Naive thymus-derived CD8-positive, alpha-beta T cell (primary cell): ENCODE data around the gene HOMER2. TPM values are rescaled to one million over a fixed set of nuclear protein-coding genes. Genes with fewer than 3 reads are reported as not detected.

Experiments used
- ATAC-seq, 2 donors: fragments of 150-1000 bp; cut with Tn5 transposase in 1 of 2; sonication (Bioruptor Pico), chemical (Tn5 transposase) in 1 of 2; 1 replicate in 1 of 2; 2 replicates in 1 of 2; pipeline ENCODE4 v1.10.0; 2021; ENCODE audit warnings: mild to moderate bottlenecking in 2 of 2, moderate library complexity in 2 of 2
- POLR2A ChIA-PET: fragments of 350-600 bp; sonication (Branson Sonifier 250); formaldehyde crosslinking; loops from one replicate; lab custom pipeline; 2021; ENCODE audit warnings: antibody characterized with exemption; lab: Charles Lee
- DNase-seq, 10 donors: peaks; one replicate each; pipeline versions ENCODE4 v3.0.0 to v3.0.0-alpha.2; 2020 to 2022
- H3K27ac Mint-ChIP-seq, 10 donors: one replicate each; pipeline ENCODE4 v1.8.0; 2020 to 2022; ENCODE audit warnings: mild to moderate bottlenecking in 10 of 10, mixed read lengths in 10 of 10, moderate library complexity in 4 of 10, inconsistent platforms in 1 of 10
- H3K27me3 Mint-ChIP-seq, 5 donors: one replicate each; pipeline ENCODE4 v1.8.0; 2021 to 2022; ENCODE audit warnings: mixed read lengths in 5 of 5
- H3K36me3 Mint-ChIP-seq, 3 donors: one replicate each; pipeline ENCODE4 v1.8.0; 2020 to 2022; ENCODE audit warnings: mixed read lengths in 3 of 3, mild to moderate bottlenecking in 2 of 3, inconsistent platforms in 1 of 3
- H3K4me1 Mint-ChIP-seq, 4 donors: one replicate each; pipeline ENCODE4 v1.8.0; 2021 to 2022; ENCODE audit warnings: mixed read lengths in 4 of 4
- H3K4me3 Mint-ChIP-seq, 10 donors: one replicate each; pipeline ENCODE4 v1.8.0; 2020 to 2022; ENCODE audit warnings: mild to moderate bottlenecking in 10 of 10, mixed read lengths in 10 of 10, moderate library complexity in 6 of 10, inconsistent platforms in 1 of 10
- H3K9me3 Mint-ChIP-seq, 9 donors: one replicate each; pipeline ENCODE4 v1.8.0; 2020 to 2022; ENCODE audit warnings: mixed read lengths in 9 of 9, mild to moderate bottlenecking in 3 of 9, inconsistent platforms in 1 of 9, moderate library complexity in 1 of 9
- polyA plus RNA-seq, 3 donors: library from polyadenylated mRNA; unstranded; fragments of 300-500 nt; fragmentation: Illumina TruSeq; gene quantifications; one replicate each; pipeline ENCODE4 v1.2.3, GENCODE V29; 2021
- total RNA-seq, 8 experiments: library from RNA in 2 of 8; stranded (reverse) in 2 of 8; gene quantifications; one replicate each; pipeline ENCODE4 v1.2.3 and lab custom pipeline; 2021 to 2026

Gene HOMER2
- total and polyA plus RNA-seq, 5 experiments from 2014 or later = 0.23 to 6.2 (median 3.1) TPM

GRCh38 chr15:82862886-82863285 is 89.6 kb downstream of the HOMER2 start:
- ATAC-seq (no peak), DNase-seq (no peak)
- Mint-ChIP-seq H3K27me3 (no peaks in the 10 kb centered on the region), H3K4me3 (no peak overlapping the region), H3K27ac (peak overlapping the region in 1 of 10 donors; percentile 9), H3K4me1 (peaks cover 0 to 6% (median under 1%) of the 10 kb centered on the region in 4 donors), H3K9me3 (no peaks in the 10 kb centered on the region), H3K36me3 (peaks cover 0 to 2% (median 0%) of the 10 kb centered on the region in 3 donors)
- POLR2A ChIA-PET = no interaction called here

- DNase-seq (no peak), ATAC-seq (no peak)
- POLR2A ChIA-PET = no interaction called here
- Mint-ChIP-seq H3K36me3 (peaks cover 0 to 2% (median 0%) of the 10 kb centered on the region in 3 donors), H3K9me3 (no peaks in the 10 kb centered on the region), H3K27me3 (no peaks in the 10 kb centered on the region), H3K4me1 (peaks cover 2 to 8% (median 5%) of the 10 kb centered on the region in 4 donors), H3K4me3 (no peak overlapping the region), H3K27ac (no peak overlapping the region)
These were observed 93.6 kb downstream of the HOMER2 start for GRCh38 chr15:82858932-82859331.

GRCh38 chr15:82856397-82857170 is 95.9 kb downstream of the HOMER2 start:
- DNase-seq (no peak), ATAC-seq (no peak)
- no peaks in the 10 kb centered on the region for H3K9me3 Mint-ChIP-seq
- H3K27ac Mint-ChIP-seq = peak overlapping the region in 1 of 10 donors; percentile 38
- H3K4me3 Mint-ChIP-seq = no peak overlapping the region
- peaks cover 2 to 22% (median 18%) of the 10 kb centered on the region in 4 donors for H3K4me1 Mint-ChIP-seq
- peaks cover 0 to 2% (median 0%) of the 10 kb centered on the region in 5 donors for H3K27me3 Mint-ChIP-seq
- H3K36me3 Mint-ChIP-seq = peaks cover 0 to 2% (median 0%) of the 10 kb centered on the region in 3 donors
- POLR2A ChIA-PET = no interaction called here

DNA sequence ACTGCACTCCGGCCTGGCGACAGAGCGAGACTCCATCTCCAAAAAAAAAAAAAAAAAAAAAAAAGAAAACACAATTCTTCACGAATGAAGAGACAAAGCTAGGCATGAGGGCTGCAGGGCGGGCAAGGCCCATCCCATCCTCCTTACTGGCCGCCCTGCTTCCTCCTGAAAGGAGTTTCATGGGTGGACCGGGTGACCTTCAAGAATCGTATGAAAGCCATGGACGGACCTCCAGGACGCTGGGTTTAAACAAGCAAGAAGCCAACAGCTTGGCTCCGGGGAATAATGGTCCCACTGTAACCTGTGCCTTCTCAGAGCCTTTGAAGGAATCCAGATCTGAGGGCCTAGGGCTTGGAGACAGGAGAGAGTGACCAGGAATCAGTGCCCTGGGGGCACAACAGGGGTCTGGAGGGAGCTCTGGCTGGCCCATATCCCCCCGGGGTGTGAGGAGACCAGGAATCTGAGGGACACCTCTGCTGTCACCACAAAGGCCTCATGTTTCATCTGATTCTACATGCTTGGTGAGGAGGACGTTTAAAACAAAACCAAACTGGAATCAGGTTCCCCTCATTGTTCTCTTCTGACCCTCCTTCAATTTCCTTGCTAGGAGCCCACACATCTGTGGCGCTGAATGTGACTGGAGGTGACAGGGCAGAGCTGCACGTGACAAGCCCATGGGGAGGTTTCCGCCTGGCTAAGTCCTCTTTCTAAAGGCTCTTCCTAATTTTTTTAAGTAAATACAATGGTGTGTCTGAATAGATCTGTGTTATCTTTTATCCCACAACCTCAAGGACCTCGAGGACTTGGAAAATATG is 97.0 kb downstream of the HOMER2 start:
- Mint-ChIP-seq H3K4me1 (peaks cover 2 to 22% (median 15%) of the 10 kb centered on the region in 4 donors), H3K4me3 (peak overlapping the region in 2 of 10 donors; percentile 13 to 55), H3K27ac (peak overlapping the region in 3 of 10 donors; percentile 19 to 38 (median 27)), H3K36me3 (peaks cover 0 to 2% (median under 1%) of the 10 kb centered on the region in 3 donors), H3K9me3 (no peaks in the 10 kb centered on the region), H3K27me3 (peaks cover 0 to 2% (median 0%) of the 10 kb centered on the region in 5 donors)
- ATAC-seq (no peak), DNase-seq (no peak)
- POLR2A ChIA-PET = interaction anchor here (0.6 kb wide), 1 partner anchor 1941 kb away, joined by 3 read pairs; no protein-coding TSS in a partner anchor

DNA sequence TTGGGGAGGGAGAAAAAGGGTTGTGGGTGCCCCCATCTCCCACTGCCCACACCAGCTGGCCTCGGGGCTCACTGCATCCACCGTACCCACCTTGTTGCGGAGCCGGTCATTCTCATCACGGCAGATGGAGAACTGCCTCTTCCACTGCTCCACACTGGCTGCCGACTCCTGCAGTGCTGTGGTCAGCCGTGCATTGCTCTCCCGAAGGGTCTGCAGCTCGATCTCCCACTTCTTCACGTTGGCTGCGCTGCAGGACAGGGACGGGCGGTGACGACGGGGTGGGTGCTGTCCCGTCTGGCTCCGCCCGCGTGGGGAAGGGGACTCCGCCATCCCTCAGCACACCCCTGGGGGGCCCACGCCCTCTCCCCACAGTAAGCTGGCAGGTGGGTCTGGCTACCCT is 98.0 kb downstream of the HOMER2 start:
- H3K4me1 Mint-ChIP-seq = peaks cover 4 to 27% (median 17%) of the 10 kb centered on the region in 4 donors
- POLR2A ChIA-PET = no interaction called here

GRCh38 chr15:82852941-82853561 is 99.5 kb downstream of the HOMER2 start:
- POLR2A ChIA-PET = no interaction called here
- H3K27ac Mint-ChIP-seq = peak overlapping the region in 4 of 10 donors; percentile 21 to 72 (median 37)
- no peaks in the 10 kb centered on the region for H3K9me3 Mint-ChIP-seq
- peaks cover 0 to 2% (median 0%) of the 10 kb centered on the region in 5 donors for H3K27me3 Mint-ChIP-seq
- H3K36me3 Mint-ChIP-seq = peaks cover 0 to 2% (median 0%) of the 10 kb centered on the region in 3 donors
- peak in 5 of 10 donors; percentile 11 to 39 (median 23) for DNase-seq
- ATAC-seq = peak; percentile 46 to 60
- peak overlapping the region in 9 of 10 donors; percentile 6 to 81 (median 55) for H3K4me3 Mint-ChIP-seq
- H3K4me1 Mint-ChIP-seq = peaks cover 2 to 32% (median 18%) of the 10 kb centered on the region in 4 donors

More for the DNA sequence above, 98.0 kb downstream of the HOMER2 start:
- ATAC-seq (no peak), DNase-seq (no peak)
- H3K9me3 Mint-ChIP-seq = no peaks in the 10 kb centered on the region
- peaks cover 0 to 2% (median 0%) of the 10 kb centered on the region in 5 donors for H3K27me3 Mint-ChIP-seq
- H3K27ac Mint-ChIP-seq = no peak overlapping the region
- H3K36me3 Mint-ChIP-seq = peaks cover 0 to 2% (median under 1%) of the 10 kb centered on the region in 3 donors
- H3K4me3 Mint-ChIP-seq = no peak overlapping the region

DNA sequence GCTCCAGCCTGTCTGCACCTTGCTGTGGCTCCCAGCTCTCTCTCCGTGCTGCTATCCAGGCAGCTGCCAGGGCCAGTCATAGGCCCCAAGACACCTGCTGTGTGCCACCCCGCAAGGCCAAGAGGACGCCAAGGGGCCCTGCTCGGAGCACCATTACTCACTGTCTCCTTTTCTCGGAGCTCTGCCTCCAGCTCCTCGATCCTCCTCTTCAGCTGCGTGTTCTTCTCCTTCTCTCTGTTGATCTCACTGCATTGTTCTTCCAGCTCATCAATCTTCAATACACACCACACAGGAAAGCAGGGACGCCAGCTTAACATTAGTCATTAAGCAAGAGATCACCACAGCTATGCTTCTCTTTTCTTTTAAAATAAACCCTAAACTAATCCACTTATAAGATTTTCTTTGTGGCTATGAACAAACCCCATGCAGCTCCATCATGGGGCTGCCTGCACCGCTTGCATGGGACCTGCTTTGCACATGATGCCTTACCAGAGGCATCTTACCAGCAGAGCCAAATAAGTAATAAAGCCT is 100.5 kb downstream of the HOMER2 start:
- DNase-seq (no peak), ATAC-seq (no peak)
- POLR2A ChIA-PET = no interaction called here
- H3K9me3 Mint-ChIP-seq = no peaks in the 10 kb centered on the region
- peaks cover 0 to 2% (median 0%) of the 10 kb centered on the region in 3 donors for H3K36me3 Mint-ChIP-seq
- H3K4me1 Mint-ChIP-seq = peaks cover 2 to 32% (median 18%) of the 10 kb centered on the region in 4 donors
- H3K4me3 Mint-ChIP-seq = no peak overlapping the region
- peak overlapping the region in 1 of 10 donors; percentile 54 for H3K27ac Mint-ChIP-seq
- peaks cover 0 to 2% (median 0%) of the 10 kb centered on the region in 5 donors for H3K27me3 Mint-ChIP-seq

DNA sequence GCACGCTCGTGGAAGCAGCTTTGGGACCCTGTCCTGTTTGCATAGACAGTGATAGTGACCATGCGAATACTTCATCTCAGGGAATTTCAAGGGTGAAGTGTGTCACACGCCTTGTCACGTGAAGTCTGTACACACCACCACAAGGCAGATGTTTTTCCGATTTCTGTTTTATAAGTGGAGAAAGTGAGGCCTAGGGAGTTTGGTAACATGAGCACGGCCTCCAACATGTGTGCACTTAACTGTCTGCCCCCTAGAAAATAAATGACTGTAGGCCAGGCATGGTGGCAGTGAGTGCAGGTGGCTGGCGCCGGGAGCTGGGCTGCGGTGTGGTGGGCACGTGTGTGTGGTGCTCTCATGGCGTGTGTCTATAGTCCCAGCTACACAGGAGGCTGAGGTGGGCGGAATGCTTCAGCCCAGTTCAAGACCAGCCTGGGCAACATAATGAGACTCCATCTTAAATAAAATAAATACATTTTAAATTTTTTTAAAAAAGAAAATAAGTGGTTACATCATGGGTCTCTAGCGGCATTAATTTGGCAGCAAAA is 101.1 kb downstream of the HOMER2 start:
- peaks cover 0 to 2% (median 0%) of the 10 kb centered on the region in 3 donors for H3K36me3 Mint-ChIP-seq
- ATAC-seq (no peak), DNase-seq (no peak)
- POLR2A ChIA-PET = no interaction called here
- H3K27me3 Mint-ChIP-seq = peaks cover 0 to 2% (median 0%) of the 10 kb centered on the region in 5 donors
- H3K4me3 Mint-ChIP-seq = no peak overlapping the region
- no peaks in the 10 kb centered on the region for H3K9me3 Mint-ChIP-seq
- no peak overlapping the region for H3K27ac Mint-ChIP-seq
- H3K4me1 Mint-ChIP-seq = peaks cover 2 to 32% (median 18%) of the 10 kb centered on the region in 4 donors

DNA sequence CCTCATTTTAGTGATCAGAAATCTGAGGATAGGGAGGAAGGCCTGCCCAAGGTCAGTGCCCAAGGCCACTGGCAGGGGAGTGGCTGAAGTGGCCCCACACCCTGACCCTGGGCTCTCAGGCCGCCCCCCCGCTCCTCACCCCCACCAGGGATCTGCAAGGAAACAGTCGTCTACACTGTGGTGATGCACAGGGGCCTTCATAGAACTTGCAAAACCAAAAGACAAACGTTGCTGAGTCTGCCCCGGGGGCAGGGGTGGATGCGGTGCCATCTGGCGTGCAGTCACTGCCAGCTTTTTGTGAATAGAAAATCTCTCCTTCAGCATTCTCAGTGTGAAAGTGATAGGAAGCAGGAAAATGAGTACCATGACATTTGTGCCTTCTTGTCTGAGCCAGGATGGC is 101.8 kb downstream of the HOMER2 start:
- peaks cover 0 to 2% (median 0%) of the 10 kb centered on the region in 3 donors for H3K36me3 Mint-ChIP-seq
- peaks cover 2 to 27% (median 16%) of the 10 kb centered on the region in 4 donors for H3K4me1 Mint-ChIP-seq
- DNase-seq = no peak
- peaks cover 0 to 2% (median 0%) of the 10 kb centered on the region in 5 donors for H3K27me3 Mint-ChIP-seq
- no peaks in the 10 kb centered on the region for H3K9me3 Mint-ChIP-seq
- H3K27ac Mint-ChIP-seq = no peak overlapping the region
- H3K4me3 Mint-ChIP-seq = no peak overlapping the region
- POLR2A ChIA-PET = no interaction called here
- no peak for ATAC-seq

GRCh38 chr15:82849556-82850512 is 102.7 kb downstream of the HOMER2 start:
- peak overlapping the region in 4 of 10 donors; percentile 16 to 79 (median 48) for H3K27ac Mint-ChIP-seq

More at GRCh38 chr15:82849556-82850512, 102.7 kb downstream of the HOMER2 start:
- ATAC-seq (peak; percentile 48 to 65), DNase-seq (peak in 8 of 10 donors; percentile 19 to 53 (median 34))
- peaks cover 0 to 2% (median 0%) of the 10 kb centered on the region in 3 donors for H3K36me3 Mint-ChIP-seq
- H3K27me3 Mint-ChIP-seq = peaks cover 0 to 2% (median 0%) of the 10 kb centered on the region in 5 donors
- no peaks in the 10 kb centered on the region for H3K9me3 Mint-ChIP-seq
- H3K4me1 Mint-ChIP-seq = peaks cover 7 to 27% (median 21%) of the 10 kb centered on the region in 4 donors
- POLR2A ChIA-PET = interaction anchor here (1.3 kb wide), 1 partner anchor 12 kb away, joined by 3 read pairs; no protein-coding TSS in a partner anchor
- H3K4me3 Mint-ChIP-seq = peak overlapping the region in 2 of 10 donors; percentile 20 to 22
